Neural crest cell (in vitro differentiated cells): ENCODE measurements around the gene PPM1A. TPM values are rescaled to one million over a fixed set of nuclear protein-coding genes. Genes with fewer than 3 reads are reported as not detected.

Source experiments
- DNase-seq: peaks from one replicate; pipeline ENCODE4 v3.0.0; 2021; ENCODE audit warnings: low read depth, mixed read lengths, low spot score
- H3K27ac Mint-ChIP-seq: one replicate; pipeline ENCODE4 v1.8.0; 2021; ENCODE audit warnings: mild to moderate bottlenecking, mixed read lengths; ENCODE audit not compliant: unreplicated experiment
- H3K27me3 Mint-ChIP-seq: 2 replicates; pipeline ENCODE4 v1.8.0; 2021; ENCODE audit warnings: low read depth, mild to moderate bottlenecking, mixed read lengths
- H3K36me3 Mint-ChIP-seq: 2 replicates; pipeline ENCODE4 v1.8.0; 2021; ENCODE audit warnings: low read depth, mild to moderate bottlenecking, mixed read lengths
- H3K4me1 Mint-ChIP-seq: 2 replicates; pipeline ENCODE4 v1.8.0; 2021; ENCODE audit warnings: mixed read lengths
- H3K4me3 Mint-ChIP-seq: one replicate; pipeline ENCODE4 v1.8.0; 2021; ENCODE audit warnings: mild to moderate bottlenecking, mixed read lengths
- H3K9me3 Mint-ChIP-seq: 2 replicates; pipeline ENCODE4 v1.8.0; 2021; ENCODE audit warnings: mixed read lengths
- CTCF ChIP-seq: fragments of 200-600 bp; sonication (generic); conservative IDR thresholded peaks from 2 replicates; pipeline ENCODE4 v1.5.0; 2021; ENCODE audit warnings: antibody characterized with exemption, mild to moderate bottlenecking
- long read RNA-seq: library from polyadenylated mRNA; unstranded; transcript quantifications from one replicate; pipeline ENCODE4 v2.0.0, GENCODE V29; 2020
- total RNA-seq: library from RNA; stranded (reverse); gene quantifications from 2 replicates; pipeline ENCODE4 v1.2.1, GENCODE V29; 2021

PPM1A gene
- total RNA-seq, result 30.9 and 35.5 TPM in 2 replicates
- long read RNA-seq, full-length matches to known transcripts, result 4 of 12 reads
- long read RNA-seq, partial matches to known transcripts, result 4 of 12 reads
- long read RNA-seq, other reads (novel, unspliced or antisense), result 4 of 12 reads

- peak within 1 kb of the TSS; percentile 99 for H3K27ac Mint-ChIP-seq
- H3K36me3 Mint-ChIP-seq, result no peaks in the 10 kb centered on the region
- no peaks in the 10 kb centered on the region for H3K27me3 Mint-ChIP-seq
- peak; percentile 84 for DNase-seq
- peak within 1 kb of the TSS; percentile 96 for H3K4me3 Mint-ChIP-seq
- peaks cover 40% of the 10 kb centered on the region for H3K4me1 Mint-ChIP-seq
- H3K9me3 Mint-ChIP-seq, result no peaks in the 10 kb centered on the region
- TF ChIP-seq CTCF, result no peak
Measured at GRCh38 chr14:60248697-60249318, at the start of gene PPM1A. PPM1A (plus strand) TSS chr14:60249221; CDS start chr14:60282704, 33,483 bp downstream.

- no peaks in the 10 kb centered on the region for H3K27me3 Mint-ChIP-seq
- no peak overlapping the region for H3K27ac Mint-ChIP-seq
- H3K4me1 Mint-ChIP-seq, result peaks cover 8% of the 10 kb centered on the region
- peaks cover 13% of the 10 kb centered on the region for H3K9me3 Mint-ChIP-seq
- no peak for TF ChIP-seq CTCF
- no peak overlapping the region for H3K4me3 Mint-ChIP-seq
- no peak for DNase-seq
- peaks cover 5% of the 10 kb centered on the region for H3K36me3 Mint-ChIP-seq
Measured at GRCh38 chr14:60199321-60199720, 49.7 kb upstream of the PPM1A start.

GRCh38 chr14:60204104-60204842 lies 44.7 kb upstream of the PPM1A start:
- no peaks in the 10 kb centered on the region for H3K27me3 Mint-ChIP-seq
- TF ChIP-seq CTCF, result no peak
- H3K27ac Mint-ChIP-seq, result no peak overlapping the region
- peaks cover 21% of the 10 kb centered on the region for H3K4me1 Mint-ChIP-seq
- H3K9me3 Mint-ChIP-seq, result peaks cover 9% of the 10 kb centered on the region
- DNase-seq, result no peak
- H3K36me3 Mint-ChIP-seq, result peaks cover under 1% of the 10 kb centered on the region
- H3K4me3 Mint-ChIP-seq, result no peak overlapping the region

DNA sequence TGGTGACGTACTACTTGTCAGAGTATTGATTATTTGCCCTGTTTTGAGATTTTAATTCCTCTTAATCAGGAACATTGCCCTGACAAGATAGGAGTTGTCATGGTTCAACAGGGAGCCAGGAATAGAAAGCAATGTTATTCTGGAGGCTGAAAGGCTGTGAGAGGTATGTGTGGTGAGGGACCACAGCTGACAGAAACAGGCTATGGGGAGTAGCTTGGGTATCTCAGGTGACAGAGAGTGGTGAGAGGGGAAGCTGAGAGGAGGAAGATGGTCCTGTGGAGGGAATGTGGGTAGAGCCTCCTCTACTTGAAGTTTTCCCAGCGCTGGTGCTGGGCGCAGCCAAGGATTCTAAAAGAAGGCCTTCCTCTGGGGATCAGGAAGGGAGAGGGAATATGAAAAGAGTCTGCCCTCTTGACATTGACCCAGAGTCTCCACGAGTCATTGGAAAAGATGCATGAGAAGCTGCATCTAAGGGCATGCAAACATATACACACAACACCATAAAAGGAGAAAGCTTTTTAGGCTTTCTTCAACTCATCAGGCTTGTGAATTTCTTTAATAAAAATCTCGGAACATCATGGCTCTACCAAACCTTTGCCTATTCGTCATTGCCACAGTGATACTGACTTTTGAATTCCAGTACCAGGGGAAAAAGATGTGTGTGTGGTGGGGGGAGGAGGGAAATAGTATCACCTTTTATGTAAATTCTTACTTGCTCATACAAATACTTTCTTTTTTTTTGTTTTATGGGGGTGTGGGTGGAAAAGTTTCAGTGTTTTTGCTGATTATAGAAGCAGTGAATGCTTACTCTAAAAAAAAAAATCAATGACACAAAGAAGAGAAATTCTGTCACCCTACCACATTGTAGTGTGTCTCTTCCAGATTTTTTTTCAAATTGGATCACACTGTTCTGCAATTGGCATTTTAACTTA lies 43.9 kb upstream of the PPM1A start:
- Mint-ChIP-seq H3K27ac (no peak overlapping the region), H3K4me1 (peaks cover 21% of the 10 kb centered on the region), H3K4me3 (no peak overlapping the region), H3K36me3 (no peaks in the 10 kb centered on the region), H3K9me3 (peaks cover 6% of the 10 kb centered on the region), H3K27me3 (no peaks in the 10 kb centered on the region)
- no peak for TF ChIP-seq CTCF
- no peak for DNase-seq

DNA sequence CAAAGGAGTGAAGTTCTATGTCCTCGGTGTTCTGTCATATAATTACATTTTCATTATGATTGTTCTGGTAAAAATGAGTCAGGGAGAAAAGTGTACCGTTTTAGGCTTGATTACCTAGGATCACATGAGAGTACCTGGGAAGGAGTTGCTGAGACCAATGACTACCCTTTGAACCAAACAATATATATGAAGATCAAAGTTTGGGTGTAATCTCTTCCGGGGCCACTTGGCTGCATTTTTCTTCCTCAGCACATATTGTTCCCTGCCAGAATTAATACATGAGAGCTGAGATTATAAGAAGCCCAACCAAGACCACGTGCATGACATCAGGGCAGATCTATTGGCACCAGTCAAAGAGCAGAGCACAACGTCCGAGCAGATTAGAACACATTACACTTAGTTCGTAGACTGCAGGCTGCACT lies 42.8 kb upstream of the PPM1A start:
- no peak for TF ChIP-seq CTCF
- Mint-ChIP-seq H3K9me3 (peaks cover 4% of the 10 kb centered on the region), H3K4me3 (no peak overlapping the region), H3K4me1 (peaks cover 25% of the 10 kb centered on the region), H3K27ac (no peak overlapping the region), H3K36me3 (no peaks in the 10 kb centered on the region), H3K27me3 (no peaks in the 10 kb centered on the region)
- DNase-seq, result no peak
